NCI-H510A (cell line): ENCODE results near the gene OBSCN.

ENCODE experiments used
- DNase-seq: peaks from one replicate; lab custom pipeline; 2025; lab: John Stamatoyannopoulos, UW

Gene OBSCN

DNA sequence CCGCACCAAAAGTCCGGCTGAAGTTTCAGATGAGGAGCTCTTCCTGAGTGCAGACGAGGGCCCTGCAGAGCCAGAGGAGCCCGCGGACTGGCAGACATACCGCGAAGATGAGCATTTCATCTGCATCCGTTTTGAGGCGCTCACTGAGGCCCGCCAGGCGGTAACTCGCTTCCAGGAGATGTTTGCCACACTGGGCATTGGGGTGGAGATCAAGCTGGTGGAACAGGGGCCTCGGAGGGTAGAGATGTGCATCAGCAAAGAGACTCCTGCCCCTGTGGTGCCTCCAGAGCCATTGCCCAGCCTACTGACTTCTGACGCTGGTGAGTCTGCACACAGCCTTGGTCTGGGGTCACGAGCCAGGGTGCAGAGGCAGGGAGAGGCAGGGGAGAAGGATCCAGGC, 114.1 kb downstream of the OBSCN start:
- DNase-seq: no peak

DNA sequence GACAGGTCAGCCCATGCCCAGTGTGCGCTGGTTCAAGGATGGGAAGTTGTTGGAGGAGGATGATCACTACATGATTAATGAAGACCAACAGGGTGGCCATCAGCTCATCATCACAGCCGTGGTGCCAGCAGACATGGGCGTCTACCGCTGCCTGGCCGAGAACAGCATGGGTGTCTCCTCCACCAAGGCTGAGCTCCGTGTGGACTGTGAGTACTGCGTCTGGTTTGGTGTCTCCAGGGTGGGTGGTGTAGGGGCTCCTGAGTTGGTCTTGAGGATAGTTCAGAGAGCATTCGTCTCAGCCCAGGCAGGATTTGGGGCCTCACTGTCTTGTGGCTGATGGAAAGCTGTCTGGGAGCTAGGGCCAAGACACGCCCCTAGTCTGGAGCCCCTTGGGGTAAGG, 115.6 kb downstream of the OBSCN start:
- DNase-seq: no peak

GRCh38 chr1:228325267-228325666, 117.4 kb downstream of the OBSCN start:
- no peak for DNase-seq

- DNase-seq: no peak
Observed at GRCh38 chr1:228329887-228330286, 122.0 kb downstream of the OBSCN start.

DNA sequence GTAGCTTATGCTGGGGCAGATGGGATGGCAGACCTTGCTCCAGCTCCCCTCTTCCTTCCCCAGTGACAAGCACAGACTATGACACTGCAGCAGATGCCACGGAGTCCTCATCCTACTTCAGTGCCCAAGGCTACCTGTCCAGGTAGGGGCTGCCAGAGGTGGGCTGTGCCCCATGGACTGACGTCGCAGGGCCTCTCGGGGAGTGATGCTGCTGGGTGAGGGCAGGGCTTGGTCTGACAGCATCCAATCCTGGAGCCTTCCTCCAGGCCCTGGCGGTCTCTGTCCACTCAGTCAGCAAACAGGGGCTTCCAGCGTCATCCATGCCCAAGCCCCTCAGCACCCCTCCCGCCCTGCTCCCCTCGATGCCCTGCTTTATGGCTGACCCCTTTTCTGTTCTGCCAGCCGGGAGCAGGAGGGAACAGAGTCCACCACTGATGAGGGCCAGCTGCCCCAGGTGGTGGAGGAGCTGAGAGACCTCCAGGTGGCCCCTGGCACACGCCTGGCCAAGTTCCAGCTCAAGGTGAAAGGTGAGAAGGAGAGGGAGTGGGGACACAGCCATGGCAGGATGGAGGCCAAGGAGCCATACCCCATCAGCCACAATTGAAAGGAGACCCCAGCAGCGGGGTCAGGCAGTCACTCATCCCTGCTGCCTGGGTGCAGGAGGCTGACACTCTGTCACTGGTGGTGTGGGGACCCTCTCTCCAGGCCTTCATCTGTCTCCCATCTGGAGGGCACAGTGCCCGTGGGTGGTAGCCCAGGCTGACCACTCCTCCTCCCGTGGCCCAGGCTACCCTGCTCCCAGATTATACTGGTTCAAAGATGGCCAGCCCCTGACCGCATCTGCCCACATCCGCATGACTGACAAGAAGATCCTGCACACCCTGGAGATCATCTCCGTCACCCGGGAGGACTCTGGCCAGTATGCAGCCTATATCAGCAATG, 125.2 kb downstream of the OBSCN start:
- no peak for DNase-seq

DNA sequence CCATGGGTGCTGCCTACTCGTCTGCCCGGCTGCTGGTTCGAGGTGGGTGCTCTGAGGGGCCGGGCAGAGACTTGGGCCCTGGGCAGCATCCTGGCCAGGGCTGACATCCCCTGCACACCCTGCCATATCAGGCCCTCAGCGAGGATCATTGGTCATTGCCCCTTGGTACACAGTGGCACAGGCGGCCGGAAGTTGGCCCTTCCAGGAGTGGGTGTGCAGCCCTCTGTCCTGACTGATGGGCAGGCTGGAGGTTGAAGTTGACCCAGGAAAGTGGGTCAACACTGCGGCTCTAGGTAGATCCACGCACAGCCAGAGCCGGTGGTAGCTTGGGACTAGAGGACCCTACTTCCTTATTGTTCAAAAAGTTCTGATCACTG, 125.9 kb downstream of the OBSCN start:
- DNase-seq: no peak

DNA sequence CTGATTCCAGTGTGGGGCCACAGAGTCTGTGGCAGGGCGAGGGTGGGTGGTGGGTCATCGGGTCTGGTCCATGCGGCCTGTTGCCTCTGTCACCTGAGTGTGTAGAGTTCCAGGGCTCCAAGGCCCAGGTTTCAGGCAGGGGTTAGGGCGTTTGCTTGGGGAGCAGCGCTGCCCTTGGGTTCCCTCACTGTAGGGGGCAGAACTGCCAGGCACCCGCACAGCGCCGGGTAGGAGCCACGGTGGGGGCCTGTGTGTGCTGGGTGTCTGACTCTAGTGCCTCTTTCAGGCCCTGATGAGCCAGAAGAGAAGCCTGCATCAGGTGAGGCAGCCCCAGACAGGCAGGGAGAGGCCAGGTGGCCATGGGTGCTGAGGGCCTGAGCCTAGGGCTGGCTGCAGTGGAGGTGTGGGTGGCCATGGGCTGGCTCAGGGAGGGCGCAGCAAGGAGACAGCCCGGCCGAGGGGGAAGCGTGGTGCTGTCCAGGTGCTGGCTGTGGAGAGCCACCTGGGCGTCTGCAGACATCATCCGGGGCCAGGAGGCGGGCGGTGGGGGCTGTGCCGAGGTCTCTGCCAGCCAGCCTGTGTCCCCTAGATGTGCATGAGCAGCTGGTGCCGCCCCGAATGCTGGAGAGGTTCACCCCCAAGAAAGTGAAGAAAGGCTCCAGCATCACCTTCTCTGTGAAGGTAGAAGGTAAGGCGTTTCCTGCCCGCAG, 126.5 kb downstream of the OBSCN start:
- DNase-seq: no peak

DNA sequence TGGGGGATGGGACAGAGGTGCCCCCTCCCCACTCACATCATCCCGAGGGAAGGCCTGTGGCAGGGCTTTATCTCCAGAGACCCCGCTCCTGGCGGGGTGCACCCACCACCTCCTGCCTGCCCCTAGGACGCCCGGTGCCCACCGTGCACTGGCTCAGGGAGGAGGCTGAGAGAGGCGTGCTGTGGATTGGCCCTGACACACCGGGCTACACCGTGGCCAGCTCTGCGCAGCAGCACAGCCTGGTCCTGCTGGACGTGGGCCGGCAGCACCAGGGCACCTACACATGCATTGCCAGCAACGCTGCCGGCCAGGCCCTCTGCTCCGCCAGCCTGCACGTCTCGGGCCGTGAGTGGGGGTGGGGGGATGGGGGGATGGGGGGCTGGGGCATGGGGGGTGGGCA, 127.1 kb downstream of the OBSCN start:
- no peak for DNase-seq

- no peak for DNase-seq
Observed at GRCh38 chr1:228335406-228336307, 127.8 kb downstream of the OBSCN start.

- DNase-seq: no peak
Observed at GRCh38 chr1:228336308-228337030, 128.6 kb downstream of the OBSCN start.

DNA sequence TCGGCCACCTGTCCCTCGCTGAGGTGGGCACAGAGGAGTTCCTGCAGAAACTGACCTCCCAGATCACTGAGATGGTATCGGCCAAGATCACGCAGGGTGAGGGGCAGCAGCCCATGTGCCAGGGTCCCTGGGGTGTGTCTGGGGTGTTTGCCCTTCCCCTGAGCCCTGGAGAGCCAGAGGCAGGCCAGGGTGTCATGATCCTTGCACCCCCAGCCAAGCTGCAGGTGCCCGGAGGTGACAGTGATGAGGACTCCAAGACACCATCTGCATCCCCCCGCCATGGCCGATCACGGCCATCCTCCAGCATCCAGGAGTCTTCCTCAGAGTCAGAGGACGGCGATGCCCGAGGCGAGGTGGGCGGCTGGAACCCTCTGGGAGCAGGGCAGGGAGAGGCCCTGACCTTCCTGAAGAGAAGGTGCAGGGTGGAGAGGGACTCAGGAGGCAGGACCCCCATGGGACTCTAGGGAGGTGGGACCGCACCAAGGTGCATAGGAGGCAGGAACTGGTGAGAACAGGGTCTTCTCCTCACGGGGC, 129.3 kb downstream of the OBSCN start:
- no peak for DNase-seq

DNA sequence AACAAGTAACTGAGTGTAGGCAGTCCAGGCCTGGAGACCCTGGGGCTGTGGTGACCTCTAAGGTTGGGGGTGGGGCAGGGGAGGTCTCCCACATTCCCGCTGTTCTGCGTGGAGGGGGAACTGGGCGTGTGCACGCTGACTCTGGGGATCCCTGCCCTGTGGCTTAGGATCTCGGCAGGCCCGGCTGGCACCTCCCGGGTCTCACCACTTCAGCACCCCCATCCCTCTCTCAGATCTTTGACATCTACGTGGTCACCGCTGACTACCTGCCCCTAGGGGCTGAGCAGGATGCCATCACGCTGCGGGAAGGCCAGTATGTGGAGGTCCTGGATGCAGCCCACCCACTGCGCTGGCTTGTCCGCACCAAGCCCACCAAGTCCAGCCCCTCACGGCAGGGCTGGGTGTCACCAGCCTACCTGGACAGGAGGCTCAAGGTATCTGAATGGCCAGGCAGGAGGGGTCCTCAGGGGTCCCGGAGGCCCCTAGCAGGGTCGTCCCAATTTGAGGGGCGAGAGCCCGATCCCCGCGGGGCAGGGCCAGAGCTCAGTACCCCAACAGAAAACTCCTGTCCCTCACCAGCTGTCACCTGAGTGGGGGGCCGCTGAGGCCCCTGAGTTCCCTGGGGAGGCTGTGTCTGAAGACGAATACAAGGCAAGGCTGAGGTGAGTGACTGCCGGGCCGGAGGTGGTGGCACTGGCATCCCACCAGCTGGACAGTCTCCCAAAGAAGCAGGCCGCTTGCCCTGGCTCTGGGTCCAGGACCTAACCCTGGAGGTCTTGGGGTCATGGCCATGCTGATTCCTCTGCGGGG, 130.1 kb downstream of the OBSCN start:
- no peak for DNase-seq

GRCh38 chr1:228338521-228339051, 130.7 kb downstream of the OBSCN start:
- DNase-seq: no peak

GRCh38 chr1:228339059-228339704, 131.3 kb downstream of the OBSCN start:
- DNase-seq: no peak

- DNase-seq: no peak
Observed at GRCh38 chr1:228339766-228340685, 132.2 kb downstream of the OBSCN start.

GRCh38 chr1:228340686-228341449, 133.0 kb downstream of the OBSCN start:
- no peak for DNase-seq

- DNase-seq: no peak
Observed at GRCh38 chr1:228341450-228341813, 133.6 kb downstream of the OBSCN start.
